ENCODE results near the gene DMWD. TPM values are rescaled to one million over a fixed set of nuclear protein-coding genes. Genes with fewer than 3 reads are reported as not detected.

Gene DMWD
- total RNA-seq, 1 donor from 2014 or later = 91.0 TPM

GRCh38 chr19:45821103-45821521 lies 28.5 kb upstream of the DMWD start:
- Mint-ChIP-seq H3K4me3 (ENCODE audit: unreplicated experiment) (no peak overlapping the region), H3K9me3 (ENCODE audit: unreplicated experiment) (no peaks in the 10 kb centered on the region), H3K36me3 (ENCODE audit: unreplicated experiment) (peaks cover 13% of the 10 kb centered on the region), H3K4me1 (ENCODE audit: unreplicated experiment) (peaks cover 6% of the 10 kb centered on the region), H3K27me3 (ENCODE audit: unreplicated experiment) (no peaks in the 10 kb centered on the region), H3K27ac (ENCODE audit: unreplicated experiment) (peak overlapping the region; percentile 24)
- no peak for TF ChIP-seq CTCF (IDR thresholded peaks at IDR 0.05)
- DNase-seq (ENCODE audit: extremely low spot score, unreplicated experiment) = no peak

- peak overlapping the region; percentile 13 for H3K27ac Mint-ChIP-seq (ENCODE audit: unreplicated experiment)
- no peak overlapping the region for H3K4me3 Mint-ChIP-seq (ENCODE audit: unreplicated experiment)
- no peak for TF ChIP-seq CTCF (IDR thresholded peaks at IDR 0.05)
Observed at GRCh38 chr19:45820413-45821102, 27.9 kb upstream of the DMWD start.

DNA sequence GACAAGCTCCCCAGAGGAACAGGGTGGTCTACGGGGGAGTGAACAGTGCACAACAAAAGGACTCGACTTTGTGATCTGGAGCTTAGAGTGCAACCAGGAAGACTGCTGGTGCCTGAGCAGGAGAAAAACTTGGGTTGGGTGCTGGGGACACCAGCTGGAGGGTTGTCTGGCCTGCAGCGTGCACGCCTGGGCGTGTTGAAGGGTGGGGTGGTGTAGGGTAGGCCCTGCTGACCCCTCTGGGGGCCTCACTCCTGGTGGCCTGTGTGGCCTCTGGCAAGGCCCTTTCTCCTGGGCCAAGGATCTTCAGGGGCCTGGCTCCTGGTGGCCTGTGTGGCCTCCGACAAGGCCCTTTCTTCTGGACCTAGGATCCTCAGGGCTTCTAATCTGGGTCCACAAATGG lies 27.1 kb upstream of the DMWD start:
- no peak for DNase-seq (ENCODE audit: extremely low spot score, unreplicated experiment)
- H3K36me3 Mint-ChIP-seq (ENCODE audit: unreplicated experiment) = peaks cover 10% of the 10 kb centered on the region
- H3K4me3 Mint-ChIP-seq (ENCODE audit: unreplicated experiment) = no peak overlapping the region
- H3K27me3 Mint-ChIP-seq (ENCODE audit: unreplicated experiment) = no peaks in the 10 kb centered on the region
- TF ChIP-seq CTCF (IDR thresholded peaks at IDR 0.05) = no peak
- H3K9me3 Mint-ChIP-seq (ENCODE audit: unreplicated experiment) = no peaks in the 10 kb centered on the region
- H3K27ac Mint-ChIP-seq (ENCODE audit: unreplicated experiment) = no peak overlapping the region
- H3K4me1 Mint-ChIP-seq (ENCODE audit: unreplicated experiment) = peaks cover 10% of the 10 kb centered on the region

More at GRCh38 chr19:45820413-45821102, 27.9 kb upstream of the DMWD start:
- no peaks in the 10 kb centered on the region for H3K27me3 Mint-ChIP-seq (ENCODE audit: unreplicated experiment)
- H3K9me3 Mint-ChIP-seq (ENCODE audit: unreplicated experiment) = no peaks in the 10 kb centered on the region
- H3K36me3 Mint-ChIP-seq (ENCODE audit: unreplicated experiment) = peaks cover 10% of the 10 kb centered on the region
- no peak for DNase-seq (ENCODE audit: extremely low spot score, unreplicated experiment)
- H3K4me1 Mint-ChIP-seq (ENCODE audit: unreplicated experiment) = peaks cover 8% of the 10 kb centered on the region

DNA sequence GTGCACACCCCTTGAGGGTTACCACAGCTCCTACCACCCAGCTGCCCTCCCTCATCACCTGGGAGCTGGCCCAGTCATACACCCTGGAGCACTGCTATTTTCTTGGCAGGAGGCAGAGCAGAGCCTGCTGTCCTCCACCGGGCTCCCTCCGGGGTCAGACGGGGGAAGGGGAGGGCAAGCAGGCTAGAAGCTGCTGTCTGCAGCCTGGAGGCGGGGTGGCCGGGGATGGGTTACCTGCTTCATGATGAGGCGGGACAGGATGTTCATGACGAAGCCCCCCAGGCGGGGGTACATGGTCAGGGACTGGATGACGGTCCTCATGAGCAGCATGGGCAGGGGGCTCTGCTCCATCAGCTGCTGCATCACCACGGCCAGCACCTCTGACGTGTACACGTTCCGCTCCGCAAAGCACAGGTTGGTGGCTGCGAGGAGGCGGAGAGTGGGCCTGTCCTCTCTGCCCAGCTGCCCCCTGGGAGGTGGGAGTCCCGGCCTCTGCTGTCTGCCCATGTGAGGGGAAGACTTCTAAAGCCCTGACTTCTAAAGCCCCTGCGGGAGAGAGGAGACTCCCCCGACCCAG lies 25.2 kb upstream of the DMWD start:
- peaks cover 10% of the 10 kb centered on the region for H3K4me1 Mint-ChIP-seq (ENCODE audit: unreplicated experiment)
- peak overlapping the region; percentile 59 for H3K27ac Mint-ChIP-seq (ENCODE audit: unreplicated experiment)
- no peak overlapping the region for H3K4me3 Mint-ChIP-seq (ENCODE audit: unreplicated experiment)
- peak; percentile 85 for DNase-seq (ENCODE audit: extremely low spot score, unreplicated experiment)
- H3K36me3 Mint-ChIP-seq (ENCODE audit: unreplicated experiment) = no peaks in the 10 kb centered on the region
- TF ChIP-seq CTCF (IDR thresholded peaks at IDR 0.05) = no peak
- H3K9me3 Mint-ChIP-seq (ENCODE audit: unreplicated experiment) = no peaks in the 10 kb centered on the region
- no peaks in the 10 kb centered on the region for H3K27me3 Mint-ChIP-seq (ENCODE audit: unreplicated experiment)

- Mint-ChIP-seq H3K27ac (ENCODE audit: unreplicated experiment) (peak overlapping the region; percentile 59), H3K4me3 (ENCODE audit: unreplicated experiment) (no peak overlapping the region), H3K9me3 (ENCODE audit: unreplicated experiment) (no peaks in the 10 kb centered on the region), H3K36me3 (ENCODE audit: unreplicated experiment) (no peaks in the 10 kb centered on the region), H3K4me1 (ENCODE audit: unreplicated experiment) (peaks cover 10% of the 10 kb centered on the region), H3K27me3 (ENCODE audit: unreplicated experiment) (no peaks in the 10 kb centered on the region)
- peak; percentile 98 for TF ChIP-seq CTCF (IDR thresholded peaks at IDR 0.05)
- peak; percentile 99 for DNase-seq (ENCODE audit: extremely low spot score, unreplicated experiment)
Observed at GRCh38 chr19:45817010-45817724, 24.5 kb upstream of the DMWD start.
